Hepatocyte (in vitro differentiated cells): ENCODE measurements around the gene ATXN7L1.

ENCODE experiments used
- EZH2 ChIP-seq: fragments of 200-600 bp; sonication (generic); IDR thresholded peaks from 2 replicates; pipeline ENCODE4 v1.6.1; 2016; ENCODE audit warnings: antibody characterized with exemption, mild to moderate bottlenecking, borderline replicate concordance
- TF ChIP-seq, protein P1 (sequence below): fragments of 200-600 bp; sonication (generic); IDR thresholded peaks from 2 replicates; pipeline ENCODE4 v1.5.1; 2016; ENCODE audit warnings: antibody characterized with exemption, mild to moderate bottlenecking; ENCODE audit not compliant: poor library complexity

DNA sequence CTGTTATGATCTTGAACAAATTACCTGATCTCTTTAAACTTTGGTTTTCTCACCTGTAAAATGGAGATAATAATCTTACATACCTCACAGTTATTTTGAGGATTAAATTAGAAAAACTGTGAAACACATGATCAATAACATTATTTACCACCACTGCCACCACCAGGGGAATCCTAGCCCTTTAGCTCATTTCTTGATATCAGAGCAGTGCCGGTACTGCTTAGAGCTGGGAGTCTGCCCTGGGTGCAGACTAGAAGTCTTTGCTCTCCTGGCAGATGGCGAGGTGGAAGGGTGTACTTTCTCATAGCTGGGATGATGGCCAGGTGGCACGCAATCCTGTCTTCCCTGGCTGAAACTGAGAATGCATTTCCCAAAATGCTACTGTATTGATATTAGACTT, 282.4 kb downstream of the ATXN7L1 start:
- no peak for TF ChIP-seq EZH2
- TF ChIP-seq, protein P1, sequence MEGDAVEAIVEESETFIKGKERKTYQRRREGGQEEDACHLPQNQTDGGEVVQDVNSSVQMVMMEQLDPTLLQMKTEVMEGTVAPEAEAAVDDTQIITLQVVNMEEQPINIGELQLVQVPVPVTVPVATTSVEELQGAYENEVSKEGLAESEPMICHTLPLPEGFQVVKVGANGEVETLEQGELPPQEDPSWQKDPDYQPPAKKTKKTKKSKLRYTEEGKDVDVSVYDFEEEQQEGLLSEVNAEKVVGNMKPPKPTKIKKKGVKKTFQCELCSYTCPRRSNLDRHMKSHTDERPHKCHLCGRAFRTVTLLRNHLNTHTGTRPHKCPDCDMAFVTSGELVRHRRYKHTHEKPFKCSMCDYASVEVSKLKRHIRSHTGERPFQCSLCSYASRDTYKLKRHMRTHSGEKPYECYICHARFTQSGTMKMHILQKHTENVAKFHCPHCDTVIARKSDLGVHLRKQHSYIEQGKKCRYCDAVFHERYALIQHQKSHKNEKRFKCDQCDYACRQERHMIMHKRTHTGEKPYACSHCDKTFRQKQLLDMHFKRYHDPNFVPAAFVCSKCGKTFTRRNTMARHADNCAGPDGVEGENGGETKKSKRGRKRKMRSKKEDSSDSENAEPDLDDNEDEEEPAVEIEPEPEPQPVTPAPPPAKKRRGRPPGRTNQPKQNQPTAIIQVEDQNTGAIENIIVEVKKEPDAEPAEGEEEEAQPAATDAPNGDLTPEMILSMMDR = no peak
